Fibroblast of lung (primary cell): ENCODE measurements around the gene SGSM2.

Source experiments
- EZH2 ChIP-seq: IDR thresholded peaks from 2 replicates; pipeline ENCODE4 v1.5.1; 2012; ENCODE audit warnings: low read length, control low read depth, mild to moderate bottlenecking; ENCODE audit errors: missing control alignments
- TF ChIP-seq, protein P1 (sequence below), 2 donors: IDR thresholded peaks in 1 of 2; conservative IDR thresholded peaks in 1 of 2; 1 replicate in 1 of 2; 2 replicates in 1 of 2; pipeline ENCODE4 v1.5.1; 2011 to 2012; ENCODE audit warnings: low read length in 2 of 2, control low read depth in 1 of 2, inconsistent platforms in 1 of 2, low read depth in 1 of 2, mild to moderate bottlenecking in 1 of 2

DNA sequence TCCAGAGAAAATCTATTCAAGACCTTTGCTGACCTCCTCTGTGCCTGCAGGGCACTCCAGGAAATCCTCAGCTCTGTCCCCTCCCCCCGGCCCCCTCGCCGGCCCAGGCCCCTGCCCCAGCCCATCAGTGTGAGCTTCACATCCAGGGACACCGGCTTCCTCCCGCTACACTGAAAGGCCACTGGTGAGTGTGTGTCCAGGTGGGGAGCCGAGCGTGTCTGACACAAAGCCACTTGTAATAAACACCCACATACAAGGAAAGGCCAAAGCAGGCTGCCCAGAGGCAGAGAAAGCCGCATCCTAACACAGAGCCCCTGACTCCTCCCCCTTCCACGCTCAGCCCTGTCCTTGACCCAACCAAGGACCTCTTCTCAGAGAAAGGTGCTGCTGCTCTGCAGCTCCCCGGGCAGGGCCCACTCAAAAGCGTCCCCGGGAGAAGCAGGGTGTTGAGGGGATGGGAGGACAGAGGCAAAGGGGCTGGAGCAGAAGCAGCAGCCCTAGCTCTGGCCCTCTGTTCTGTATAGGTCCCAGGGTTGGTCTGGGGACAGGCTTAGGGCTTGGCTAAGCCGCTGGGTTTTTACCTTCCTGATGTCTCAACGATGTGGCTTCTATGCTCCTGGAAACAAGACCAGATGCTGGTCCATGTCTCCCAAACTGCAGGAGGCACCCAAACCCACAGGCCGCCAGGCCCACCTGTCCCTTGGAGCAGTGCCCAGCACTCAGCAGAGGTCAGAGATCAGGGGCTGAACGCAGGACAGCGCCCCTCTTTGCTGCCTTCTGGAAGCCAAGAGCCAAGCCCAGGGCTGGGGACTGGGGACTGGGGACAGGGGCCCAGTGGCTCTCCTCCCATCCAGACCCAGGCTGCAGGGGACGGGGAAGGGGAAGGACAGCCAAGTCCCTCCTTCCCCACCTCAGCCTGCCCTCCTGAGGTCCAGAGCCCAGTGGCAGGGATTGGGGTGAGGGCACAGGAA is 48.2 kb downstream of the SGSM2 start:
- TF ChIP-seq, protein P1, sequence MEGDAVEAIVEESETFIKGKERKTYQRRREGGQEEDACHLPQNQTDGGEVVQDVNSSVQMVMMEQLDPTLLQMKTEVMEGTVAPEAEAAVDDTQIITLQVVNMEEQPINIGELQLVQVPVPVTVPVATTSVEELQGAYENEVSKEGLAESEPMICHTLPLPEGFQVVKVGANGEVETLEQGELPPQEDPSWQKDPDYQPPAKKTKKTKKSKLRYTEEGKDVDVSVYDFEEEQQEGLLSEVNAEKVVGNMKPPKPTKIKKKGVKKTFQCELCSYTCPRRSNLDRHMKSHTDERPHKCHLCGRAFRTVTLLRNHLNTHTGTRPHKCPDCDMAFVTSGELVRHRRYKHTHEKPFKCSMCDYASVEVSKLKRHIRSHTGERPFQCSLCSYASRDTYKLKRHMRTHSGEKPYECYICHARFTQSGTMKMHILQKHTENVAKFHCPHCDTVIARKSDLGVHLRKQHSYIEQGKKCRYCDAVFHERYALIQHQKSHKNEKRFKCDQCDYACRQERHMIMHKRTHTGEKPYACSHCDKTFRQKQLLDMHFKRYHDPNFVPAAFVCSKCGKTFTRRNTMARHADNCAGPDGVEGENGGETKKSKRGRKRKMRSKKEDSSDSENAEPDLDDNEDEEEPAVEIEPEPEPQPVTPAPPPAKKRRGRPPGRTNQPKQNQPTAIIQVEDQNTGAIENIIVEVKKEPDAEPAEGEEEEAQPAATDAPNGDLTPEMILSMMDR (conservative IDR thresholded peaks at IDR 0.05 in 1 of 2, IDR thresholded peaks at IDR 0.05 in 1 of 2; ENCODE audit: low read depth in 1 of 2, low read length in 2 of 2): no peak
- TF ChIP-seq EZH2: no peak
